ENCODE data around the gene RNF113A.
"Not testable (repeated sequence)": the region's sequence is repeated elsewhere in the genome, so short reads cannot be mapped to it uniquely, and the experiment has no call there.

The RNF113A gene

DNA sequence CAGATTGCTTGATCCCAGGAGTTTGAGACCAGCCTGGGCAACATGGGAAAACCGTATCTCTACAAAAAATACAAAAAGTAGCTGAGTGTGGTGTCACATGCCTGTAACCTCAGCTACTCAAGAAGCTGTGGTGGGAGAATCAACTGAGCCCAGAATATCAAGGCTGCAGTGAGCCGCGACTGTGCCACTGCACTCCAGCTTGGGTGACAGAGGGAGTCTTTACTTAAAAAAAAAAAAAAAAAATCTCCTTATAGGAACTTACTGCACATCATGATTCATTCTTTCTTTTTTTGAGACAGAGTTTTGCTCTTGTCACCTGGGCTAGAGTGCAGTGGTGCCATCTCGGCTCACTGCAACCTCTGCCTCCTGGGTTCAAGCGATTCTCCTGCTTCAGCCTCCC is 43.1 kb downstream of the RNF113A start:
- DNase-seq = no peak

DNA sequence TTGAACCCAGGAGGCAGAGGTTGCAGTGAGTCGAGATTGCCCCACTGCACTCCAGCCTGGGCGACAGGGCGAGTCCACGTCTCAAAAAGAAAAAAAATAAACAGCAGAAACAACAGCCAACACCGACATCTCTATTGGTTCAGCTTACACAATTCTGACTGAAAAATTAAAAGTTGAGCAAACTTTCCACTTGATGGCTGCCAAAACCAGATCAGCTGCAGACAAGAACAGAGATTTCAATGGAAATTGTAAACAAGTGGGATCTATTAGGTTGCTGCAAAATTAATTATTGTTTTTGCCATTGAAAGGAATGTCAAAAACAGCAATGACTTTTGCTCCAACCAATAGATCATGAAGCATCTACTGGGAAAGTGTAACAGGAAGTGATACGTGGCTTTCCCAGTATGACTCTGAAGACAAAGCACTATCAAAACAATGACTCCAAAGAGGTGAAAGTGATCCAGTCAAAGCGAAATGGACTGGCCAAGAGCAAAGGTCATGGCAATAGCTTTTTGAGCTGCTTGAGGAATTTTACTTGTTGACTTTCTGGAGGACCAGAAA is 45.1 kb downstream of the RNF113A start:
- DNase-seq = no peak

DNA sequence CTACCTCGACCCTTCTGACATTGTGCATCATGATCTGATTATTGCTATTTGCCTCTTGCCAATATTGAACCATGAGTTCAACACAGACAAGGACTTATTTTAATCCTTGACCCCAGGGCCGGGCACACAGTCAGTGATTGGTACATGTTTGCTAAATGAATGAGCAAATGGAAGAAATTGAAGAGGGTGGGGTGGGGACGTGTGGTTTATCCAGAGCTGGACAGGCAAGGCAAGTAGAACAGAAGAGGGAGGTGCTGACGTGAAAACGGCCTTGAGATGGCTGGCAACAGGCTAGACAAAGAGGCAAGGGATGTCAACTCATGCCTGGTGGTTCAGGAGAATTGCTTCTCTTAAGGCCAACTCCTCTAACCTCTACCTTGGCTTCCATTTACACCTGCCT is 47.3 kb downstream of the RNF113A start:
- DNase-seq = not testable (repeated sequence)

GRCh38 chrX:119821703-119822102 is 49.8 kb downstream of the RNF113A start:
- not testable (repeated sequence) for DNase-seq
